ENCODE measurements around the gene NEUROG3.

The NEUROG3 gene

DNA sequence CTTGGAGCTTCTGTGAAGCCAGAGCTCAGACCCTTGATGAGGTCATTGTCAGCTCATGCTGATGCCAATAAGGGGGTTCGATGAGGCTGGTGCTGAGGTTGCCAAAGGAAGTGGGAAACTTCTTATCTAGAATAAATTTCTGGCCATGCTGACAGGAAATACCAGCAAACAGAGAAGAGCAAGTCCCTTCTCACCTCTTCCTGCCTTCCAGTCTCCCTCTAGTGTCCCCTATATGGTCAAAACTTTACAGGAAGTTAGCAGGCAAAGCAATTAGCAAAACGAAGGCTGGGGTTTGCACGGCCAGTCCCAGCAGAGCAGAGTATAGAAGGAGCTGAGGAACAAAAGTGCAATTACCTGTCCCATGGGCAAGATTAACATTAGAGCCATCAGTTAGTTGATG lies 15.1 kb upstream of the NEUROG3 start:
- Histone ChIP-seq H3K9me3 (replicated peaks; ENCODE audit: insufficient read depth, low read length) (no peaks in the 10 kb centered on the region), H3K4me2 (ENCODE audit: low read depth, low read length) (no peak overlapping the region), H3K4me3 (ENCODE audit: low read length) (no peak overlapping the region), H3F3A (ENCODE audit: insufficient read depth, low read length) (no peaks in the 10 kb centered on the region), H3K27me3 (replicated peaks; ENCODE audit: insufficient read depth, low read length) (no peaks in the 10 kb centered on the region), H3K36me3 (replicated peaks; ENCODE audit: insufficient read depth, low read length) (no peaks in the 10 kb centered on the region), H3K27ac (ENCODE audit: low read length) (no peak overlapping the region), H2AFZ (ENCODE audit: low read length) (no peak overlapping the region), H3K4me1 (ENCODE audit: low read length) (no peaks in the 10 kb centered on the region), H3K9me2 (replicated peaks; ENCODE audit: insufficient read depth, low read length) (no peaks in the 10 kb centered on the region), H4K20me1 (ENCODE audit: insufficient read depth, low read length) (no peaks in the 10 kb centered on the region), H3K9ac (ENCODE audit: low read length) (no peak overlapping the region), H3K79me2 (ENCODE audit: low read length) (no peaks in the 10 kb centered on the region)
- no peak for DNase-seq
- no peak for TF ChIP-seq EZH2 (optimal IDR thresholded peaks at IDR 0.05; ENCODE audit: low read depth, low read length)
- no peak for TF ChIP-seq CTCF (IDR thresholded peaks at IDR 0.05; ENCODE audit: low read length)
- TF ChIP-seq EZH2phosphoT487 (IDR thresholded peaks at IDR 0.05; ENCODE audit: low read length), result no peak

DNA sequence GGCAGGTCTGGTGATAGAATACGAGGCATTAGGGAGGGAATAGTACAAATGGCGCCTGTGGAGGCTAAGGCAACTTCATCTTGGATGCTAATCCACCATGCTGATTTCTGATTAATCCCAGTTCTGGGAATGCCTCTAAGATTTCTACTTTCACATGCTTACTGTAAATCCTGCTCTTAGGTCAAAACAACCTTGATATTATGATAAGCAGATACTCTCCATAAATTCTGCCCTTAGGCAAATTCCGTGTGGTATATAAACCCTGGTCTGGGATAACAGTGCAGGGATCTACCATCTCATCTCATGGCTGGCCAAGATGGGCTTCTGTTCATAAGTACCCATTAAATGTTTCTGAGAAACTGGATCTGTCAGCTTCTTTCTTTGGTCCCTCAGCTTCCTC lies 11.4 kb upstream of the NEUROG3 start:
- H2AFZ ChIP-seq (ENCODE audit: low read length), result no peak overlapping the region

GRCh38 chr10:69583106-69583505 lies 9.9 kb upstream of the NEUROG3 start:
- H3K9ac ChIP-seq (ENCODE audit: low read length), result no peak overlapping the region
- no peak overlapping the region for H3K4me3 ChIP-seq (ENCODE audit: low read length)
- H4K20me1 ChIP-seq (ENCODE audit: insufficient read depth, low read length), result no peaks in the 10 kb centered on the region
- H3K9me2 ChIP-seq (replicated peaks; ENCODE audit: insufficient read depth, low read length), result no peaks in the 10 kb centered on the region
- no peak overlapping the region for H3K4me2 ChIP-seq (ENCODE audit: low read depth, low read length)
- no peaks in the 10 kb centered on the region for H3K36me3 ChIP-seq (replicated peaks; ENCODE audit: insufficient read depth, low read length)
- H3K79me2 ChIP-seq (ENCODE audit: low read length), result no peaks in the 10 kb centered on the region
- H3F3A ChIP-seq (ENCODE audit: insufficient read depth, low read length), result no peaks in the 10 kb centered on the region
- no peaks in the 10 kb centered on the region for H3K4me1 ChIP-seq (ENCODE audit: low read length)
- H3K9me3 ChIP-seq (replicated peaks; ENCODE audit: insufficient read depth, low read length), result no peaks in the 10 kb centered on the region
- H2AFZ ChIP-seq (ENCODE audit: low read length), result no peak overlapping the region
- no peak overlapping the region for H3K27ac ChIP-seq (ENCODE audit: low read length)
- H3K27me3 ChIP-seq (replicated peaks; ENCODE audit: insufficient read depth, low read length), result peaks cover 27% of the 10 kb centered on the region
- TF ChIP-seq EZH2 (optimal IDR thresholded peaks at IDR 0.05; ENCODE audit: low read depth, low read length) (no peak), EZH2phosphoT487 (IDR thresholded peaks at IDR 0.05; ENCODE audit: low read length) (no peak)
- no peak for DNase-seq

More for the DNA sequence above, 11.4 kb upstream of the NEUROG3 start:
- Histone ChIP-seq H3K27me3 (replicated peaks; ENCODE audit: insufficient read depth, low read length) (peaks cover 13% of the 10 kb centered on the region), H3K4me1 (ENCODE audit: low read length) (no peaks in the 10 kb centered on the region), H3K27ac (ENCODE audit: low read length) (no peak overlapping the region), H4K20me1 (ENCODE audit: insufficient read depth, low read length) (no peaks in the 10 kb centered on the region), H3K79me2 (ENCODE audit: low read length) (no peaks in the 10 kb centered on the region), H3K4me2 (ENCODE audit: low read depth, low read length) (no peak overlapping the region), H3K36me3 (replicated peaks; ENCODE audit: insufficient read depth, low read length) (no peaks in the 10 kb centered on the region), H3F3A (ENCODE audit: insufficient read depth, low read length) (no peaks in the 10 kb centered on the region), H3K9ac (ENCODE audit: low read length) (no peak overlapping the region), H3K9me3 (replicated peaks; ENCODE audit: insufficient read depth, low read length) (no peaks in the 10 kb centered on the region), H3K4me3 (ENCODE audit: low read length) (no peak overlapping the region), H3K9me2 (replicated peaks; ENCODE audit: insufficient read depth, low read length) (no peaks in the 10 kb centered on the region)
- DNase-seq, result no peak
- TF ChIP-seq EZH2phosphoT487 (IDR thresholded peaks at IDR 0.05; ENCODE audit: low read length), result no peak
- no peak for TF ChIP-seq EZH2 (optimal IDR thresholded peaks at IDR 0.05; ENCODE audit: low read depth, low read length)
- TF ChIP-seq CTCF (IDR thresholded peaks at IDR 0.05; ENCODE audit: low read length), result no peak

DNA sequence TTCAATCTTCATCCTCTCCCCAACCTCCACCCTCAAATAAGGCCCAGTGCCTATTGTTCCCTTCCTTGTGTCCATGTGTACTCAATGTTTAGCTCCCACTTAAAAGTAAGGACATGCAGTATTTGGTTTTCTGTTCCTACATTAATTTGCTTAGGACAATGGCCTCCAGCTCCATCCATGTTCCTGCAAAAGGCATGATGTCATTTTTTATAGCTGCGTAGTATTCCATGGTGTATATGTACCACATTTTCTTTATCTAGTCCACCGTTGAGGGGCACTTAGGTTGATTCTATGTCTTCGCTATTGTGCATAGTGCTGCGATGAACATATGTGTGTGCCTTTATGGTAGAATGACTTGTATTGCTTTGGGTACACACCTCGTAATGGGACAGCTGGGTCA lies 7.2 kb upstream of the NEUROG3 start:
- no peaks in the 10 kb centered on the region for H3K36me3 ChIP-seq (replicated peaks; ENCODE audit: insufficient read depth, low read length)
- peaks cover 46% of the 10 kb centered on the region for H3K27me3 ChIP-seq (replicated peaks; ENCODE audit: insufficient read depth, low read length)
- TF ChIP-seq CTCF (IDR thresholded peaks at IDR 0.05; ENCODE audit: low read length) (no peak), EZH2 (optimal IDR thresholded peaks at IDR 0.05; ENCODE audit: low read depth, low read length) (no peak), EZH2phosphoT487 (IDR thresholded peaks at IDR 0.05; ENCODE audit: low read length) (no peak)

More for the DNA sequence above, 7.2 kb upstream of the NEUROG3 start:
- DNase-seq, result no peak
- H3K9ac ChIP-seq (ENCODE audit: low read length), result no peak overlapping the region
- H4K20me1 ChIP-seq (ENCODE audit: insufficient read depth, low read length), result no peaks in the 10 kb centered on the region
- no peak overlapping the region for H3K4me3 ChIP-seq (ENCODE audit: low read length)
- H3K27ac ChIP-seq (ENCODE audit: low read length), result no peak overlapping the region
- no peaks in the 10 kb centered on the region for H3F3A ChIP-seq (ENCODE audit: insufficient read depth, low read length)
- no peak overlapping the region for H3K4me2 ChIP-seq (ENCODE audit: low read depth, low read length)
- no peaks in the 10 kb centered on the region for H3K9me2 ChIP-seq (replicated peaks; ENCODE audit: insufficient read depth, low read length)
- H3K79me2 ChIP-seq (ENCODE audit: low read length), result no peaks in the 10 kb centered on the region
- H2AFZ ChIP-seq (ENCODE audit: low read length), result no peak overlapping the region
- H3K9me3 ChIP-seq (replicated peaks; ENCODE audit: insufficient read depth, low read length), result no peaks in the 10 kb centered on the region
- H3K4me1 ChIP-seq (ENCODE audit: low read length), result no peaks in the 10 kb centered on the region
